C4-2B (cell line): ENCODE data around the gene REEP6.

Source experiments
- CTCF ChIP-seq: fragments of 450-650 bp; conservative IDR thresholded peaks from 2 replicates; pipeline ENCODE4 v1.5.1; 2017; ENCODE audit warnings: mild to moderate bottlenecking
- ZFX ChIP-seq: fragments of 450-650 bp; IDR thresholded peaks from 2 replicates; pipeline ENCODE4 v1.6.1; 2017

DNA sequence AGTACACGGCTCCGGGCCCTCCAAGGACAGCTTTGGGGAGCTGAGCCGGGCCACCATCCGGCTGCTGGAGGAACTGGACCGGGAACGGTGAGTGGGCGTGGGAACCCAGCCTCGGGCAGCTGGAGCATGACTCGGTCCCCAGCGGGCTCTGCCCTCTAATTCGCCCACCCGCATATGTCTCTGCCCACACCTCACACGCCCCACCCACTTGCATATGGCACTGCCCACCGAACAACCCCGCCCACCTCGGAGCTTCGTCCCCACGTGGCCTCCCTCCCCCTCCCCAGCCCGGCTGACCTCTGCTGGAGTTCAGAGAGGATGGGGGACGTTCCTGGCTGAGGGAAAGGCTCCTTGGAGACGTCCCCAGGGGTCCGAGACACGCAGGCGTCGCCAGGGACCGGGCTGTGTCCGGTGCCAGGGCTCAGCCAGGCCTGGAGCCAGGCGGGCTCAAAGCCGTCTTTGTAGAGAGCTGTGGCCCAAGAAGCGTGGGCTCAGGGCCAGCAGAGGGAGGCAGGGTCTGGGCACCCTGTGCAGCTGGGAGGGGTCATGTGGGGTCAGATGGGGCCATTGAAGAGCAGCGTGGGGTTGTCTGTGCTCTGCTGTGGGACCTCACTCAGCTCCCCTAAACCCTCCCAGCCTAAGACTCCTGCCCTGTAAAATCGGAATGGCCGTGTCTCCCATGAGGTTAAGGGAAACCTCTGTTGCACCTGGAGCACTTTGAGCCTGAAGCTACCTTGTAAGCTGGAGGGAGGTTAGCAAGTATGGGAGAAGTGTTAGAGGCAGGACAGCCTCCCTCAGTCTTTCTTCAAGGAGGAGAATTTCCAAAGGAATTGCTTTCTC, 37.2 kb upstream of the REEP6 start:
- TF ChIP-seq CTCF (no peak; the same call in 1 of the 2 replicates), ZFX (no peak)
